Panc1 (cell line): ENCODE data around the gene MOSMO. TPM values are rescaled to one million over a fixed set of nuclear protein-coding genes. Genes with fewer than 3 reads are reported as not detected.

Experiments
- ATAC-seq: fragments of 200-7000 bp; cut with Tn5 transposase; 2 replicates; pipeline ENCODE4 v1.9.1; 2020; ENCODE audit warnings: mild to moderate bottlenecking, moderate library complexity
- Bru-seq: library from RNA; stranded (reverse); fragments of 400-500 nt; gene quantifications from one replicate; lab custom pipeline; 2021; lab: Mats Ljungman, UMichigan
- BruChase-seq, 2 experiments: library from RNA; stranded (reverse); fragments of 400-500 nt; gene quantifications; one replicate each; lab custom pipeline; 2021; lab: Mats Ljungman, UMichigan
- BruUV-seq: library from RNA; stranded (reverse); fragments of 400-500 nt; replicated peaks from 2 replicates; lab custom pipeline; 2021; lab: Mats Ljungman, UMichigan
- CTCF ChIA-PET: fragments of 300-600 bp; sonication (Branson Sonifier 250); formaldehyde crosslinking; loops from one replicate; lab custom pipeline; 2022; ENCODE audit warnings: antibody characterized with exemption; lab: Charles Lee
- POLR2A ChIA-PET: fragments of 300-600 bp; sonication (Branson Sonifier 250); formaldehyde crosslinking; loops from one replicate; lab custom pipeline; 2022; ENCODE audit warnings: antibody characterized with exemption; lab: Charles Lee
- DNase-seq: peaks from one replicate; pipeline ENCODE4 v3.0.0-alpha.2; 2010; ENCODE audit warnings: low read depth, low spot score
- H3K27ac ChIP-seq: 2 replicates; pipeline ENCODE4 v1.5.1; 2011; ENCODE audit warnings: mild to moderate bottlenecking, low read length, inconsistent platforms
- H3K27me3 ChIP-seq: fragments of 200-500 bp; sonication (Bioruptor generic); 2 replicates; pipeline ENCODE4 v1.6.0; 2014; ENCODE audit warnings: low read length, inconsistent platforms; ENCODE audit not compliant: control insufficient read depth, insufficient read depth
- H3K36me3 ChIP-seq: fragments of 200-500 bp; sonication (Bioruptor generic); 2 replicates; pipeline ENCODE4 v1.5.1; 2014; ENCODE audit warnings: inconsistent platforms, mild to moderate bottlenecking, low read length, moderate library complexity; ENCODE audit not compliant: control insufficient read depth, insufficient read depth
- H3K4me1 ChIP-seq: 2 replicates; pipeline ENCODE4 v1.5.1; 2011; ENCODE audit warnings: inconsistent platforms, mild to moderate bottlenecking, low read length, moderate library complexity; ENCODE audit not compliant: control insufficient read depth, insufficient read depth
- H3K4me3 ChIP-seq, 2 experiments: 2 replicates each; pipeline ENCODE4 v1.5.1; 2011 to 2012; ENCODE audit warnings: low read depth in 2 of 2, low read length in 2 of 2, mild to moderate bottlenecking in 2 of 2, inconsistent platforms in 1 of 2, moderate library complexity in 1 of 2
- H3K9me3 ChIP-seq: fragments of 200-500 bp; sonication (Bioruptor generic); 2 replicates; pipeline ENCODE4 v1.5.1; 2014; ENCODE audit warnings: low read depth, mild to moderate bottlenecking, inconsistent platforms, low read length, moderate library complexity; ENCODE audit not compliant: control insufficient read depth, insufficient read depth
- POLR2AphosphoS5 ChIP-seq: IDR thresholded peaks from 2 replicates; pipeline ENCODE4 v1.6.1; 2012; ENCODE audit warnings: mild to moderate bottlenecking, low read depth, low read length, moderate library complexity
- SIN3A ChIP-seq: IDR thresholded peaks from 2 replicates; pipeline ENCODE4 v1.6.1; 2012; ENCODE audit warnings: low read depth, mild to moderate bottlenecking, low read length, moderate library complexity, borderline replicate concordance; ENCODE audit not compliant: insufficient read depth
- TCF7L2 ChIP-seq: IDR thresholded peaks from 2 replicates; pipeline ENCODE4 v1.6.1; 2011; ENCODE audit warnings: mild to moderate bottlenecking, low read depth, low read length, inconsistent platforms
- in situ Hi-C: cut with HindIII; loops from 2 replicates; pipeline ENCODE4 v1.10.0; 2016; ENCODE audit warnings: low sequenced_read_pairs, low pct_unique_long_range_greater_than_20kb
- intact Hi-C: fragments of 100-400 bp; cut with micrococcal nuclease; formaldehyde crosslinking; loops from one replicate; pipeline ENCODE4 v1.10.0; 2022; ENCODE audit not compliant: unreplicated experiment
- long read RNA-seq: library from polyadenylated mRNA; unstranded; transcript quantifications from one replicate; pipeline ENCODE4 v2.0.0, GENCODE V29; 2021; ENCODE audit not compliant: unreplicated experiment
- polyA plus RNA-seq: library from polyadenylated mRNA; unstranded; fragments of >200 nt; gene quantifications from one replicate; pipeline ENCODE4 v1.2.1, GENCODE V29; 2012; ENCODE audit warnings: missing spikeins; ENCODE audit not compliant: insufficient read length
- total RNA-seq: library from RNA; stranded (reverse); gene quantifications from one replicate; pipeline ENCODE4 v1.2.1, GENCODE V29; 2021; ENCODE audit not compliant: unreplicated experiment
- TF ChIP-seq, protein P1 (sequence below): fragments of 450-650 bp; IDR thresholded peaks from 2 replicates; pipeline ENCODE4 v1.5.1; 2017; ENCODE audit warnings: mild to moderate bottlenecking
- TF ChIP-seq, protein P2 (sequence below), 2 experiments: IDR thresholded peaks; 2 replicates each; pipeline ENCODE4 v1.6.1; 2011 to 2012; ENCODE audit warnings: low read depth in 2 of 2, control low read depth in 1 of 2, low read length in 1 of 2, mild to moderate bottlenecking in 1 of 2, moderate library complexity in 1 of 2; ENCODE audit not compliant: insufficient read depth in 1 of 2

Gene MOSMO
- total RNA-seq, result 20.6 TPM
- 14.2 TPM for polyA plus RNA-seq
- percentile 86 among the genes with signal in this experiment for Bru-seq, nascent RNA
- percentile 82 among the genes with signal in this experiment for BruChase-seq, experiment 1, labeled RNA remaining after a 2-hour chase
- BruChase-seq, experiment 2, labeled RNA remaining after a 6-hour chase, result percentile 78 among the genes with signal in this experiment
- long read RNA-seq, full-length matches to known transcripts, result 2 of 3 reads
- long read RNA-seq, partial matches to known transcripts, result 0 of 3 reads
- long read RNA-seq, other reads (novel, unspliced or antisense), result 1 of 3 reads

DNA sequence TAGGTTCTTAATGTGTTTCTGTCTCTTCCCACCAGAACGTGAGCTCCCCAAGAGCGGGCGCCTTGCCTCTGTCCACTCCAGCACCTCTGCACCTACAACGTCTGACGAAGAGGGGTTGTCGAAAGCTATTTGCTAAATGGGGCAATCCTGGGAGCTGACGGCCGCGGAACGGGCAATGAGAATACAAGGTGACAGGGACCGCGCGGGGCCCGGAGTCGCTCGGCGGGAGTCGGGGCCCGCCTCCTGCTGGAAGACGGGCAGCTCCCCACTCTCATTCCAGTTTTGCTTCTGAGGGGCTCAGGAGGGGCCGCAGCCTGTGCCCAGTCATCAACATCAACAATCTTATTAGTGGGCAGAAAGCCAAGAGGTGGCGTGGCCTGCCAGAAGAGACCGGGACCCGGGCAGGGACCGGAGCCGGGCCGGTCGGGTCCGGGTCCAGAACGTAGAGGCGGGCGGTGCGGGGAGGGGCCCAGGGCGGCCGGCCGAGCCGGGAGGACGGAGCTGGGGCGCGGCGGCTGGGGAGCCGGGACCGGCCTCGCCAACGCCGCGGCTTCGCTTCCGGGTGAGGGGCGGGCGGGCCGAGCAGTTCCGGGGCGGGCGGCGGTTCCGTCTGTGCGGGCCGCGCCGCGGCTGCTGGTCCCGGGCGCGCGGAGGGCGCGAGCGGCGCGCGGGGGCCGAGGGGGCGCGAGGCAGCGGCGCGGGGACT, at the start of gene MOSMO:
Gene MOSMO, plus strand, starts transcription at position 603 of the 706 bp plus-strand sequence. CDS start 191 bp downstream, outside the sequence.
- in situ Hi-C loops (no loop called here), intact Hi-C loops (no loop called here)
- Histone ChIP-seq H3K9me3 (no peaks in the 10 kb centered on the region), H3K4me1 (peaks cover 16% of the 10 kb centered on the region; the same call in 1 of the 2 replicates), H3K27me3 (no peaks in the 10 kb centered on the region), H3K4me3 (peak within 1 kb of the TSS; percentile 87 to 89), H3K27ac (peak within 1 kb of the TSS; percentile 87), H3K36me3 (peaks cover 2% of the 10 kb centered on the region; the same call in 1 of the 2 replicates)
- TF ChIP-seq TCF7L2 (0 out of 2 replicates have a peak, but pooled peaks have one; percentile 30), POLR2AphosphoS5 (0 out of 2 replicates have a peak, but pooled peaks have one; percentile 51), SIN3A (peak; percentile 50; the same call in 1 of the 2 replicates)
- TF ChIP-seq, protein P1, sequence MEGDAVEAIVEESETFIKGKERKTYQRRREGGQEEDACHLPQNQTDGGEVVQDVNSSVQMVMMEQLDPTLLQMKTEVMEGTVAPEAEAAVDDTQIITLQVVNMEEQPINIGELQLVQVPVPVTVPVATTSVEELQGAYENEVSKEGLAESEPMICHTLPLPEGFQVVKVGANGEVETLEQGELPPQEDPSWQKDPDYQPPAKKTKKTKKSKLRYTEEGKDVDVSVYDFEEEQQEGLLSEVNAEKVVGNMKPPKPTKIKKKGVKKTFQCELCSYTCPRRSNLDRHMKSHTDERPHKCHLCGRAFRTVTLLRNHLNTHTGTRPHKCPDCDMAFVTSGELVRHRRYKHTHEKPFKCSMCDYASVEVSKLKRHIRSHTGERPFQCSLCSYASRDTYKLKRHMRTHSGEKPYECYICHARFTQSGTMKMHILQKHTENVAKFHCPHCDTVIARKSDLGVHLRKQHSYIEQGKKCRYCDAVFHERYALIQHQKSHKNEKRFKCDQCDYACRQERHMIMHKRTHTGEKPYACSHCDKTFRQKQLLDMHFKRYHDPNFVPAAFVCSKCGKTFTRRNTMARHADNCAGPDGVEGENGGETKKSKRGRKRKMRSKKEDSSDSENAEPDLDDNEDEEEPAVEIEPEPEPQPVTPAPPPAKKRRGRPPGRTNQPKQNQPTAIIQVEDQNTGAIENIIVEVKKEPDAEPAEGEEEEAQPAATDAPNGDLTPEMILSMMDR, result no peak
- TF ChIP-seq, protein P2, sequence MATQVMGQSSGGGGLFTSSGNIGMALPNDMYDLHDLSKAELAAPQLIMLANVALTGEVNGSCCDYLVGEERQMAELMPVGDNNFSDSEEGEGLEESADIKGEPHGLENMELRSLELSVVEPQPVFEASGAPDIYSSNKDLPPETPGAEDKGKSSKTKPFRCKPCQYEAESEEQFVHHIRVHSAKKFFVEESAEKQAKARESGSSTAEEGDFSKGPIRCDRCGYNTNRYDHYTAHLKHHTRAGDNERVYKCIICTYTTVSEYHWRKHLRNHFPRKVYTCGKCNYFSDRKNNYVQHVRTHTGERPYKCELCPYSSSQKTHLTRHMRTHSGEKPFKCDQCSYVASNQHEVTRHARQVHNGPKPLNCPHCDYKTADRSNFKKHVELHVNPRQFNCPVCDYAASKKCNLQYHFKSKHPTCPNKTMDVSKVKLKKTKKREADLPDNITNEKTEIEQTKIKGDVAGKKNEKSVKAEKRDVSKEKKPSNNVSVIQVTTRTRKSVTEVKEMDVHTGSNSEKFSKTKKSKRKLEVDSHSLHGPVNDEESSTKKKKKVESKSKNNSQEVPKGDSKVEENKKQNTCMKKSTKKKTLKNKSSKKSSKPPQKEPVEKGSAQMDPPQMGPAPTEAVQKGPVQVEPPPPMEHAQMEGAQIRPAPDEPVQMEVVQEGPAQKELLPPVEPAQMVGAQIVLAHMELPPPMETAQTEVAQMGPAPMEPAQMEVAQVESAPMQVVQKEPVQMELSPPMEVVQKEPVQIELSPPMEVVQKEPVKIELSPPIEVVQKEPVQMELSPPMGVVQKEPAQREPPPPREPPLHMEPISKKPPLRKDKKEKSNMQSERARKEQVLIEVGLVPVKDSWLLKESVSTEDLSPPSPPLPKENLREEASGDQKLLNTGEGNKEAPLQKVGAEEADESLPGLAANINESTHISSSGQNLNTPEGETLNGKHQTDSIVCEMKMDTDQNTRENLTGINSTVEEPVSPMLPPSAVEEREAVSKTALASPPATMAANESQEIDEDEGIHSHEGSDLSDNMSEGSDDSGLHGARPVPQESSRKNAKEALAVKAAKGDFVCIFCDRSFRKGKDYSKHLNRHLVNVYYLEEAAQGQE (IDR thresholded peaks at IDR 0.05; ENCODE audit: insufficient read depth in 1 of 2, low read depth in 2 of 2, low read length in 1 of 2), result peak; percentile 56 to 69; a peak in 2 of 4 replicates
- no TSS peak for BruUV-seq
- DNase-seq, result no peak
- CTCF ChIA-PET, result interaction anchor here (0.5 to 3.6 kb wide), 2 partner anchors 70 to 91 kb away, joined by 3 to 18 read pairs; no protein-coding TSS in a partner anchor
- ATAC-seq, result peak; percentile 95
- POLR2A ChIA-PET, result interaction anchor here (0.6 kb wide), 2 partner anchors 117 to 125 kb away, joined by 4 read pairs; no protein-coding TSS in a partner anchor

DNA sequence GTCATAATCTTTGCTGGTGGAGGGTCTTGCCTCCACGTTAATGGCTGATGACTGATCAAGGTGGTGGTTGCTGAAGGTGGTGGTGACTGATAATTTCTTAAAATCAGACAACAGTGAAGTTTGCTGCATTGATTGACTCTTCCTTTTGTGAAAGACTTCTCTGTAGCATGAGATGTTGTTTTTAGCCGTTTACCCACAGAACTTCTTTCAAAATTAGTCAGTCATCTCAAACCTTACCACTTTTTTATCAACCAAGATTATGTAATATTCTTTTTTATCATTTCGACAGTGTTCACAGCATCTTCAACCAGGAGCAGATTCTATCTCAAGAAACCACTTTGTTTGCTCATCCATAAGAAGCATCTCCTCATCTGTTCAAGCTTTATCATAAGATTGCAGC, 48.9 kb upstream of the MOSMO start:
- POLR2A ChIA-PET, result interaction anchor here (0.6 kb wide), 1 partner anchor 232 kb away, joined by 11 read pairs; no protein-coding TSS in a partner anchor
- H3K9me3 ChIP-seq, result no peaks in the 10 kb centered on the region
- in situ Hi-C loops (no loop called here), intact Hi-C loops (no loop called here)
- H3K4me3 ChIP-seq, result no peak overlapping the region
- no peak overlapping the region for H3K27ac ChIP-seq
- H3K27me3 ChIP-seq, result no peaks in the 10 kb centered on the region
- H3K4me1 ChIP-seq, result peaks cover 7% of the 10 kb centered on the region; the same call in 1 of the 2 replicates
- CTCF ChIA-PET, result no interaction called here
- DNase-seq (no peak), ATAC-seq (no peak)
- BruUV-seq, result no TSS peak
- TF ChIP-seq SIN3A, result no peak
- TF ChIP-seq TCF7L2, result no peak
- TF ChIP-seq, protein P1, result no peak
- H3K36me3 ChIP-seq, result peaks cover 45% of the 10 kb centered on the region
